Renal pelvis (tissue), 4 donors: ENCODE data around the gene NFX1. TPM values are rescaled to one million over a fixed set of nuclear protein-coding genes. Genes with fewer than 3 reads are reported as not detected.
"Not testable (repeated sequence)": the region's sequence is repeated elsewhere in the genome, so short reads cannot be mapped to it uniquely, and the experiment has no call there.

Experiments
- DNase-seq: peaks from one replicate; pipeline ENCODE4 v3.0.0-alpha.2; 2013
- polyA plus RNA-seq, 3 donors: library from polyadenylated mRNA; unstranded; fragments of 120-200 nt; gene quantifications; one replicate each; pipeline ENCODE4 v1.2.1, GENCODE V29; 2013; ENCODE audit not compliant: insufficient read length in 3 of 3

Gene NFX1
- polyA plus RNA-seq, 3 donors, result 28.2 to 40.2 (median 38.9) TPM

DNA sequence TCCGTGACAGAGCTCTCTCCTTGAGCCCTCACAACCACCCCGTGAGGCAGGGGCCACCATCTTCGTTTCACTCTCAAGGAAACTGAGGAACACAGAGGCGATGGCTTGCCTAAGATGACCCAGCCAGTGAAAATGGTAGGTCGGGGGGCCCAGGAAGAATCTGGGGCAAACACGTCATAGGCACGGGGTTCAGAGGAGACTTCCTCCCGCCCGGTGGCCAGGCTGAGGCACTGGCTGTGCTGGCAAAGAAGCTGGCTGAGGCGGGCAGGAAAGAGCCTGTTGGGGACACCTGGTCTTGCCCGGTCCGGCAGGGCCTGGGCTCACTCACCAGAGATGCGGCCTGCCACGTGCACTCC, 96.3 kb downstream of the NFX1 start:
- DNase-seq, result not testable (repeated sequence)

- not testable (repeated sequence) for DNase-seq
These were observed 96.7 kb downstream of the NFX1 start for GRCh38 chr9:33386998-33387397.

- DNase-seq, result no peak
These were observed 98.0 kb downstream of the NFX1 start for GRCh38 chr9:33388110-33388994.

GRCh38 chr9:33391111-33391771, 100.9 kb downstream of the NFX1 start:
- peak; percentile 80 for DNase-seq

- DNase-seq, result not testable (repeated sequence)
These were observed 102.3 kb downstream of the NFX1 start for GRCh38 chr9:33392591-33393021.

DNA sequence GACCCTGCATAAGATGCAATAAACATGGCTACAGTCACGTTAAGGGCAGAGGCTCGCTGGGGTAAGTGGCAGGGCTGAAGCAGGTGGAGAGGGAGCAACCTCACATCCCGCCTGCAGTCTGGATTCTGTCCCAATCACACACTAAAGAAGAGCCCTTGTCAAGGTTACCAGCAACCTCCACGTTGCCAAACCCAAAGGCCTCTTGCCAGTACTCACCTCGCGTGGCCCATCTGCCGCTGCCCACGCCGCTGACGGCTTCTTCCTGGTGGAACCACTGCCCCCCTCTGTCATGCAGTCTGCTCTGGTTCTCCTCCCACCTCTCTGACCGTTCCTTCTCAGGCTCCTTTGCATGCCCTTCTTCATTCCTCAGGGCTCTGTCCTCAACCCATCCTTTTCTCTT, 103.3 kb downstream of the NFX1 start:
- DNase-seq, result no peak

DNA sequence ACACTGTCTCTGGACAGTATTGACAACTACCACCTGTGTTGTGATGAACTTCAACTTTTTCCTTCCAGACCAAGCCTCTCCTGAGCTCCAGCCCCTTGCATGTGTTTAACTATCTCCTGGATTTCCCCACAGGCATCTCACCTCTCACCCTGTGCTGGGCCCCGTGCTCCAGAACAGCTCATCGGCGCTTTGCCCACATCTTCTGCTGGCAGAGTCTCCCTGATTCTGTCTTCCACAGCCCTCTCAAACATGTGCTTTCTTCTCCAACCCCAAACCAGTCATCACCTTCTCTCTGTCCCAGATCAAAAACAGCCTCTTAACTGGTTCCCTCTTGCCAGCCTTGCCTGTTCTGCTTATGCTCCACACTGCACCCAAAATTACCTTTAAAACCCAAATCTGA, 103.7 kb downstream of the NFX1 start:
- DNase-seq, result not testable (repeated sequence)

GRCh38 chr9:33395159-33395879, 105.0 kb downstream of the NFX1 start:
- DNase-seq, result not testable (repeated sequence)

DNA sequence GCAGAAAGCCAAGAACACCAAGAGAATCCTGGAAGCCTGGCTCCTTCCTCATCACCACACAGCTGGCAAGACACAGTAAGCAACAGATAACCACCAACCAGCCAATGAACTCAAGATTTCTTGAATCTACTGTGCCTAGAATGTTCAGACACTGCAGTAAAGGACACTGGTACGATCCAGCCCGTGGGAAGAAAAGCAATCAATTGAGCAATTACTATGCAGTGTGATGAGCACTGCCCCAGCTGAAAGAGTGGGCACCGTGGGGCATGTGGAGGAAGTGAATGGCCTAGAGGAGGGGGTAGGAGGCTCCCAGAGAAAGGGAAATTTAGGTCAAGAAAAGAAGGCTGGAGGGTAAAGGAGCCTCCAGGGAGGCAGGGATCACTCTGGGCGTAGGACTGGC, 107.5 kb downstream of the NFX1 start:
- not testable (repeated sequence) for DNase-seq

GRCh38 chr9:33399047-33399446, 108.7 kb downstream of the NFX1 start:
- not testable (repeated sequence) for DNase-seq

DNA sequence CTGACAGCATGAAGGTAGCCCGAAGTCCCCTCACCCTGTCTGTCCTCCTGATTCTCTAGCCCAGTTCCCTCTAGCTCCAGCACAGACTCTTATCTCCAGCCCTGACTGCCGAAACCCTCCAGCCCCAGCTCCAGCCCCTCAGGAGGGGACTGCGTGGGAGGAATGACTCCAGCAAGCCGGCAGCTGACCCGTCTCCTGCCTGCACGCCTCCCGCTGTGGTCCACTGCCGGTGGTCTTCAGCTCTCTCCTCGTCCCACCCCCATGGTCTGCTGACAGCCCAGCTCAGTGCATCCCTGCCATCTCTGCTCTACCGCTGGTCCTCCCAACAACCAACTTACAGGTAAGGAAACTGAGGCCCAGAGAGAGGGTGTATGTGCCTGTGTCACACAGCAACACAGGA, 111.5 kb downstream of the NFX1 start:
- DNase-seq, result not testable (repeated sequence)

DNA sequence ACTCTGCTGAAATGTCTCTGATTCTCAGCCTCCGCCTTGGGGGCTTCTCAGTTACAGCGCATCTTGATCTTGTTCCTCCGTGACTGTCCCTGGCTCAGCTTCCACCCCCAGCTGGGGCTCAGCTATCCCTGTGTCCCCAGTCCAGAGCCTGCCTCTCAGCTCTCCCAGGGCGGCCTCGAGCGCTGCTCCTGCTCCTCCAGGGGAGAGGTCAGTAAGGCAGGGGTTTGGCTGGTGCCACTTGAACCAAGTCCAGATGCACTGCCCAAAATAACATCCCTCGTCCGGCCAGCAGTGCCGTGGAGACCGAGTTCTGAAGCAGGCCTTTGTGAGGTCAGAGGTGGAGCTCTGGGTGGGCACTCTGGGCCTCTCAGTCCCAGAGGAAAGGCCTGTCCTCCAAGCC, 112.1 kb downstream of the NFX1 start, which contains the start of gene AQP7:
Gene AQP7 (minus strand): TSS at position 198 of the 400 bp plus-strand sequence. CDS start 1,306 bp downstream, outside the sequence.
- not testable (repeated sequence) for DNase-seq

GRCh38 chr9:33403941-33404787, 113.8 kb downstream of the NFX1 start:
- DNase-seq, result no peak

GRCh38 chr9:33404788-33405362, 114.6 kb downstream of the NFX1 start:
- no peak for DNase-seq

DNA sequence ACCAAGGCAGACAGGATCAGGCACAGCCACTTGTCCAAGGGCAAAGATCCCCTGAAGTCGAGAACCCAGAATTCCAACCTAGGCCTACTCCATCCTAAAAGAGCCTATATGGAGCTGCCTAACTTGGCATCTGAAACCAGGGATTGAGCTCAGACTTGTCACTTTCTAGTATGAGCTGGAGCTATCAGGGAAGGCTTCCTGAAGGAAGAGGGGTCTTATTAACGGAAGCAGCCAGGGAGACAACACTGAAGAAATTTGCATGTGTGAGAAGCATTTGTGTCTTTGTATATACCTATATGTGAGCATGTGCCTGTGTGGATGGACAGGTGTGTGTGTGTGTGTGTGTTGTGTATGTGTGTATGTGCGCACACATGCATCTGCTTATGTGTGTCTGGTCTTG, 116.7 kb downstream of the NFX1 start:
- no peak for DNase-seq

- no peak for DNase-seq
These were observed 117.8 kb downstream of the NFX1 start for GRCh38 chr9:33408087-33408486.

- no peak for DNase-seq
These were observed 124.0 kb downstream of the NFX1 start for GRCh38 chr9:33414268-33414667.

GRCh38 chr9:33414889-33415500, 124.7 kb downstream of the NFX1 start:
- no peak for DNase-seq

DNA sequence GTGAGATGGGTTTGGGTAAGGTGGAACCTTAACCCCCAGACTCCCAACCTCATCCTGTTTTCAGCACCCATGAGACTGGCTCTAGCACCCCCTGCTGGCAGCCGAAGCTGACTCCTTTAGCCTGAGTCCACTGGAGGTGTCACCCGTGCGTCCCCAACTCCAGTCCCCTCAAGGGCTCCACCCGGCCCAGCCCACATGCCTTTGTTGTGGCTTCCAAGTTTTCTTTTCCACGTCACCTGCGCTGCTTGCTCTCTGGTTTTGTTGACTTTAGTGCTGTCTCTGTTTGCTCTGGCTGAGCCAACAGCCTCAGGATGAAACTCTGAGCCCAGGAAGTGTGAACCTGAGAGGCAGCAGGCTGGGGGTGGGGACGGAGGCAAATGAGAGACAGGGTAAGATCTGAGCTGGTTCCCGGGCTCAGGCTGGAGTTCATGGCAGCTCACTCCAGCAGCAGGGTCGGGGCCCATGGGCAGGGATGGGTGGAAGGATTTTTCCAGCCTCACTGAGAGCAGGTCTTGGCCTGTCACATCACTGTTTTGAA, 125.3 kb downstream of the NFX1 start:
- DNase-seq, result peak; percentile 35

- no peak for DNase-seq
These were observed 126.7 kb downstream of the NFX1 start for GRCh38 chr9:33416996-33417395.
